GM19025 (cell line): ENCODE results near the gene RASGRF2.
"Not testable (repeated sequence)": the region's sequence is repeated elsewhere in the genome, so short reads cannot be mapped to it uniquely, and the experiment has no call there.

Experiments used
- ATAC-seq: cut with Tn5 transposase; IDR thresholded peaks from one replicate; pipeline ENCODE4 v1.9.1; 2021; ENCODE audit warnings: mild to moderate bottlenecking, low read depth, moderate library complexity; ENCODE audit not compliant: unreplicated experiment

RASGRF2 gene

GRCh38 chr5:81256766-81257165 lies 296.6 kb downstream of the RASGRF2 start:
- no peak for ATAC-seq

GRCh38 chr5:81262796-81263195 lies 302.6 kb downstream of the RASGRF2 start:
- not testable (repeated sequence) for ATAC-seq

- ATAC-seq: no peak
Observed at GRCh38 chr5:81265101-81265500, 304.9 kb downstream of the RASGRF2 start.

- no peak for ATAC-seq
Observed at GRCh38 chr5:81268521-81269196, 308.5 kb downstream of the RASGRF2 start.

- ATAC-seq: no peak
Observed at GRCh38 chr5:81269751-81270393, 309.7 kb downstream of the RASGRF2 start.

GRCh38 chr5:81270394-81271027 lies 310.3 kb downstream of the RASGRF2 start:
- not testable (repeated sequence) for ATAC-seq
